K562 (cell line): Measurements from ENCODE around the gene POLG.

Experiments used
- MAFG ChIP-seq: fragments of 450-650 bp; conservative IDR thresholded peaks from 2 replicates; pipeline ENCODE4 v1.6.1; 2016; ENCODE audit warnings: missing genetic modification characterization, missing compliant biosample characterization
- MYC ChIP-seq, 2 experiments: fragments of 250-450 bp in 1 of 2; sonication (Bioruptor Pico) in 1 of 2; IDR thresholded peaks; 2 replicates each; pipeline versions ENCODE4 v1.5.1 to v1.6.1; 2012 to 2021; ENCODE audit warnings: low read depth in 2 of 2, borderline replicate concordance in 1 of 2, improper control_type of control experiment in 1 of 2, low read length in 1 of 2, mild to moderate bottlenecking in 1 of 2, moderate library complexity in 1 of 2
- POLR2AphosphoS5 ChIP-seq: IDR thresholded peaks from 2 replicates; pipeline ENCODE4 v1.6.1; 2011; ENCODE audit warnings: mild to moderate bottlenecking, low read depth, low read length, moderate library complexity; ENCODE audit not compliant: control insufficient read depth, insufficient read depth
- TF ChIP-seq, protein P1 (sequence below): fragments of 150-350 bp; IDR thresholded peaks from 2 replicates; pipeline ENCODE4 v1.6.1; 2014; ENCODE audit warnings: low read depth, mild to moderate bottlenecking, low read length, borderline replicate concordance
- TF ChIP-seq, protein P2 (sequence below), 2 experiments: fragments of 450-650 bp in 1 of 2; IDR thresholded peaks; 2 replicates each; pipeline ENCODE4 v1.6.1; 2011 to 2017; ENCODE audit warnings: low read depth in 2 of 2, antibody characterized with exemption in 1 of 2, borderline replicate concordance in 1 of 2, low read length in 1 of 2, mild to moderate bottlenecking in 1 of 2, mixed read lengths in 1 of 2; ENCODE audit not compliant: control insufficient read depth in 1 of 2
- TF ChIP-seq, protein P3 (sequence below), 3 experiments: IDR thresholded peaks in 2 of 3; conservative IDR thresholded peaks in 1 of 3; 2 replicates each; pipeline ENCODE4 v1.5.1; 2011 to 2012; ENCODE audit warnings: low read length in 3 of 3, mild to moderate bottlenecking in 3 of 3, control low read depth in 2 of 3, improper control_type of control experiment in 1 of 3, inconsistent platforms in 1 of 3, low read depth in 1 of 3, mixed read lengths in 1 of 3, moderate library complexity in 1 of 3; ENCODE audit not compliant: insufficient read depth in 2 of 3

DNA sequence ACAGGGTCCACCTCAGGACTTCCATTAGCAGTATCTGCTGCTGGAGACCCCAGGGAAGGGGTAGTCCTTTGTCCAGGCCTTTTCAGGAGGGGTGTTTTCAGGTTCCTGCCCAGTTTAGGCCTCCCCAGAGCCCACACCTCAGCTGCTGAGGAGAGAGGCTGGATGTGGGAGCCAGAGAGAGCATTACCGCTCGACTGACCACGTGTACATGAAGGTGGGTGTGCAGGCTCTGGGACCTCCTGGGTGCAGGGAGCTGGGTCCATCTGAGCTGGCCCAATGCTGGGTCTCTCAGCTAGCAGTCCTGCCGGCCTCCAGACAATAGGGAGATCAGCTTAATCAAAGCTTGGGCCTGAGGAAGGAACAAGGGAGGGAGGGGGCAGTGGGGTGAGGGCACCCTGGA lies 29.1 kb upstream of the POLG start:
- TF ChIP-seq, protein P1, sequence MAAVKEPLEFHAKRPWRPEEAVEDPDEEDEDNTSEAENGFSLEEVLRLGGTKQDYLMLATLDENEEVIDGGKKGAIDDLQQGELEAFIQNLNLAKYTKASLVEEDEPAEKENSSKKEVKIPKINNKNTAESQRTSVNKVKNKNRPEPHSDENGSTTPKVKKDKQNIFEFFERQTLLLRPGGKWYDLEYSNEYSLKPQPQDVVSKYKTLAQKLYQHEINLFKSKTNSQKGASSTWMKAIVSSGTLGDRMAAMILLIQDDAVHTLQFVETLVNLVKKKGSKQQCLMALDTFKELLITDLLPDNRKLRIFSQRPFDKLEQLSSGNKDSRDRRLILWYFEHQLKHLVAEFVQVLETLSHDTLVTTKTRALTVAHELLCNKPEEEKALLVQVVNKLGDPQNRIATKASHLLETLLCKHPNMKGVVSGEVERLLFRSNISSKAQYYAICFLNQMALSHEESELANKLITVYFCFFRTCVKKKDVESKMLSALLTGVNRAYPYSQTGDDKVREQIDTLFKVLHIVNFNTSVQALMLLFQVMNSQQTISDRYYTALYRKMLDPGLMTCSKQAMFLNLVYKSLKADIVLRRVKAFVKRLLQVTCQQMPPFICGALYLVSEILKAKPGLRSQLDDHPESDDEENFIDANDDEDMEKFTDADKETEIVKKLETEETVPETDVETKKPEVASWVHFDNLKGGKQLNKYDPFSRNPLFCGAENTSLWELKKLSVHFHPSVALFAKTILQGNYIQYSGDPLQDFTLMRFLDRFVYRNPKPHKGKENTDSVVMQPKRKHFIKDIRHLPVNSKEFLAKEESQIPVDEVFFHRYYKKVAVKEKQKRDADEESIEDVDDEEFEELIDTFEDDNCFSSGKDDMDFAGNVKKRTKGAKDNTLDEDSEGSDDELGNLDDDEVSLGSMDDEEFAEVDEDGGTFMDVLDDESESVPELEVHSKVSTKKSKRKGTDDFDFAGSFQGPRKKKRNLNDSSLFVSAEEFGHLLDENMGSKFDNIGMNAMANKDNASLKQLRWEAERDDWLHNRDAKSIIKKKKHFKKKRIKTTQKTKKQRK: no peak
- no peak for TF ChIP-seq MYC (IDR thresholded peaks at IDR 0.05; ENCODE audit: low read depth, low read length)
- no peak for TF ChIP-seq MYC (CRISPR knock-in tag; IDR thresholded peaks at IDR 0.05; ENCODE audit: borderline replicate concordance, low read depth)
- no peak for TF ChIP-seq MAFG
- TF ChIP-seq, protein P2, sequence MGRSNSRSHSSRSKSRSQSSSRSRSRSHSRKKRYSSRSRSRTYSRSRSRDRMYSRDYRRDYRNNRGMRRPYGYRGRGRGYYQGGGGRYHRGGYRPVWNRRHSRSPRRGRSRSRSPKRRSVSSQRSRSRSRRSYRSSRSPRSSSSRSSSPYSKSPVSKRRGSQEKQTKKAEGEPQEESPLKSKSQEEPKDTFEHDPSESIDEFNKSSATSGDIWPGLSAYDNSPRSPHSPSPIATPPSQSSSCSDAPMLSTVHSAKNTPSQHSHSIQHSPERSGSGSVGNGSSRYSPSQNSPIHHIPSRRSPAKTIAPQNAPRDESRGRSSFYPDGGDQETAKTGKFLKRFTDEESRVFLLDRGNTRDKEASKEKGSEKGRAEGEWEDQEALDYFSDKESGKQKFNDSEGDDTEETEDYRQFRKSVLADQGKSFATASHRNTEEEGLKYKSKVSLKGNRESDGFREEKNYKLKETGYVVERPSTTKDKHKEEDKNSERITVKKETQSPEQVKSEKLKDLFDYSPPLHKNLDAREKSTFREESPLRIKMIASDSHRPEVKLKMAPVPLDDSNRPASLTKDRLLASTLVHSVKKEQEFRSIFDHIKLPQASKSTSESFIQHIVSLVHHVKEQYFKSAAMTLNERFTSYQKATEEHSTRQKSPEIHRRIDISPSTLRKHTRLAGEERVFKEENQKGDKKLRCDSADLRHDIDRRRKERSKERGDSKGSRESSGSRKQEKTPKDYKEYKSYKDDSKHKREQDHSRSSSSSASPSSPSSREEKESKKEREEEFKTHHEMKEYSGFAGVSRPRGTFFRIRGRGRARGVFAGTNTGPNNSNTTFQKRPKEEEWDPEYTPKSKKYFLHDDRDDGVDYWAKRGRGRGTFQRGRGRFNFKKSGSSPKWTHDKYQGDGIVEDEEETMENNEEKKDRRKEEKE (IDR thresholded peaks at IDR 0.05; ENCODE audit: borderline replicate concordance in 1 of 2, control insufficient read depth in 1 of 2, low read depth in 2 of 2, low read length in 1 of 2): no peak
- TF ChIP-seq, protein P3, sequence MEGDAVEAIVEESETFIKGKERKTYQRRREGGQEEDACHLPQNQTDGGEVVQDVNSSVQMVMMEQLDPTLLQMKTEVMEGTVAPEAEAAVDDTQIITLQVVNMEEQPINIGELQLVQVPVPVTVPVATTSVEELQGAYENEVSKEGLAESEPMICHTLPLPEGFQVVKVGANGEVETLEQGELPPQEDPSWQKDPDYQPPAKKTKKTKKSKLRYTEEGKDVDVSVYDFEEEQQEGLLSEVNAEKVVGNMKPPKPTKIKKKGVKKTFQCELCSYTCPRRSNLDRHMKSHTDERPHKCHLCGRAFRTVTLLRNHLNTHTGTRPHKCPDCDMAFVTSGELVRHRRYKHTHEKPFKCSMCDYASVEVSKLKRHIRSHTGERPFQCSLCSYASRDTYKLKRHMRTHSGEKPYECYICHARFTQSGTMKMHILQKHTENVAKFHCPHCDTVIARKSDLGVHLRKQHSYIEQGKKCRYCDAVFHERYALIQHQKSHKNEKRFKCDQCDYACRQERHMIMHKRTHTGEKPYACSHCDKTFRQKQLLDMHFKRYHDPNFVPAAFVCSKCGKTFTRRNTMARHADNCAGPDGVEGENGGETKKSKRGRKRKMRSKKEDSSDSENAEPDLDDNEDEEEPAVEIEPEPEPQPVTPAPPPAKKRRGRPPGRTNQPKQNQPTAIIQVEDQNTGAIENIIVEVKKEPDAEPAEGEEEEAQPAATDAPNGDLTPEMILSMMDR (IDR thresholded peaks at IDR 0.05 in 2 of 3, conservative IDR thresholded peaks at IDR 0.05 in 1 of 3; ENCODE audit: insufficient read depth in 2 of 3, low read depth in 1 of 3, low read length in 3 of 3): no peak
- no peak for TF ChIP-seq POLR2AphosphoS5
